Upper lobe of left lung (tissue), 4 donors: ENCODE results near the gene TDRKH.

Experiments
- POLR2A ChIP-seq, 4 donors: fragments of 450-650 bp; IDR thresholded peaks; one replicate each; pipeline ENCODE4 v1.5.1; 2016 to 2017; ENCODE audit warnings: antibody characterized with exemption in 4 of 4, mild to moderate bottlenecking in 2 of 4
- POLR2AphosphoS5 ChIP-seq, 2 donors: sonication (generic); formaldehyde crosslinking; IDR thresholded peaks; one replicate each; pipeline ENCODE4 v1.5.1; 2017; ENCODE audit warnings: antibody characterized with exemption in 2 of 2
- TF ChIP-seq, protein P1 (sequence below), 6 experiments: fragments of 450-650 bp in 4 of 6; fragments of 200-600 bp in 2 of 6; sonication (generic) in 2 of 6; IDR thresholded peaks; one replicate each; pipeline ENCODE4 v1.5.1; 2016 to 2019; ENCODE audit warnings: antibody characterized with exemption in 6 of 6

DNA sequence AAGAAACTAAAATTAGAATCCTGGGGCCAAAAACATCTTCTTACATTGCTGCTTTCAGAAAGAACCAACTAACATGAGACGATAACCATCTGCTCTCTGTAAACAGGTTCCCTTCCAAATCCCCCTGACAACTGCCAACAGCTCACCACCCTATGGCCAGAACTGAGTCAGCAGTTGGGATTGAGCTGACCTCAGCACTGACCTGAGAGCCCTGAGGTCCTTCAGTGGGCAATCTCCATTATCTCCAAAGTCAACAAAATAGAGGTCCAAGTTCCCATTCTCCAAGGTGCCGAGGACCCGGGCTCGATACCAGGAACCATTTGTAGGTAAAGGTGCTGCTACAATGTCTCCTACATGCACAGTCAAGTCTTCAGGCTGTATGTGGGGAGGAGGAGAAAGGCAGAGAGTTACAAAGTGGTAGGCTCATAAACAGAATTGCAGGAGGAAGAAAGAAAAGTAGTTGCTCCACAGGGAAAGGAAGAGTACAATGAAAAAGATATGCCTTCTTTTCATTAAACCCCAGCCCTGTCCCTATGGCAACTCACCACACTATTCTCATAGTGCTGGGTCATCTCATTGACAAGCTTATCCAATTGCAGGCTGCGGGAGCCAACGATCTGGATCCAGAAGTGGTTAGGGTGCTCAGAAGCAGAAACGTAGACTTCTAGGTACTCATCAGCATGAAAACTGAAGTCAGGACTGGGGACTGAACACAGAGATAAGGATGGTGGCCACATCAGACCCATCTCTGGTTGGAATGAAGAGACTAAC is 14.2 kb downstream of the TDRKH start:
- TF ChIP-seq, protein P1, sequence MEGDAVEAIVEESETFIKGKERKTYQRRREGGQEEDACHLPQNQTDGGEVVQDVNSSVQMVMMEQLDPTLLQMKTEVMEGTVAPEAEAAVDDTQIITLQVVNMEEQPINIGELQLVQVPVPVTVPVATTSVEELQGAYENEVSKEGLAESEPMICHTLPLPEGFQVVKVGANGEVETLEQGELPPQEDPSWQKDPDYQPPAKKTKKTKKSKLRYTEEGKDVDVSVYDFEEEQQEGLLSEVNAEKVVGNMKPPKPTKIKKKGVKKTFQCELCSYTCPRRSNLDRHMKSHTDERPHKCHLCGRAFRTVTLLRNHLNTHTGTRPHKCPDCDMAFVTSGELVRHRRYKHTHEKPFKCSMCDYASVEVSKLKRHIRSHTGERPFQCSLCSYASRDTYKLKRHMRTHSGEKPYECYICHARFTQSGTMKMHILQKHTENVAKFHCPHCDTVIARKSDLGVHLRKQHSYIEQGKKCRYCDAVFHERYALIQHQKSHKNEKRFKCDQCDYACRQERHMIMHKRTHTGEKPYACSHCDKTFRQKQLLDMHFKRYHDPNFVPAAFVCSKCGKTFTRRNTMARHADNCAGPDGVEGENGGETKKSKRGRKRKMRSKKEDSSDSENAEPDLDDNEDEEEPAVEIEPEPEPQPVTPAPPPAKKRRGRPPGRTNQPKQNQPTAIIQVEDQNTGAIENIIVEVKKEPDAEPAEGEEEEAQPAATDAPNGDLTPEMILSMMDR (IDR thresholded peaks at IDR 0.05), result no peak
- no peak for TF ChIP-seq POLR2AphosphoS5 (IDR thresholded peaks at IDR 0.05)
- no peak for TF ChIP-seq POLR2A (IDR thresholded peaks at IDR 0.05)
